Endothelial cell of umbilical vein (primary cell): Measurements from ENCODE around the gene NUMBL. TPM values are rescaled to one million over a fixed set of nuclear protein-coding genes. Genes with fewer than 3 reads are reported as not detected.
A peak's percentile ranks its signal among the peaks of the same experiment; 100 is the strongest.

Experiments
- BruUV-seq: library from RNA; stranded (reverse); fragments of 400-500 nt; replicated peaks from 2 replicates; lab custom pipeline; 2021; lab: Mats Ljungman, UMichigan
- CTCF ChIA-PET: fragments of 300-600, 350-600 bp; sonication (Branson Sonifier 250); formaldehyde crosslinking; loops from one replicate; lab custom pipeline; 2021; ENCODE audit warnings: antibody characterized with exemption, inconsistent platforms; lab: Charles Lee
- POLR2A ChIA-PET: fragments of 300-600, 350-600 bp; sonication (Branson Sonifier 250); formaldehyde crosslinking; loops from one replicate; lab custom pipeline; 2021; ENCODE audit warnings: antibody characterized with exemption, inconsistent platforms; lab: Charles Lee
- DNase-seq: peaks from one replicate; pipeline ENCODE4 v3.0.0-alpha.2; 2011; ENCODE audit warnings: low read depth, low spot score
- FAIRE-seq: peaks from 2 replicates; lab custom pipeline; 2011; peaks lifted over from hg19 to GRCh38; lab: Jason Lieb, UNC
- H2AFZ ChIP-seq: 2 replicates; pipeline ENCODE4 v1.6.0; 2012; ENCODE audit warnings: low read depth, low read length, control low read depth, inconsistent platforms
- H3K27ac ChIP-seq: 2 replicates; pipeline ENCODE4 v1.5.1; 2011; ENCODE audit warnings: low read depth, mild to moderate bottlenecking, control low read depth, low read length, moderate library complexity; ENCODE audit not compliant: insufficient read depth
- H3K27me3 ChIP-seq, 2 experiments: 2 replicates each; pipeline versions ENCODE4 v1.6.0 to v1.6.1; 2011; ENCODE audit warnings: low read length in 2 of 2, mixed read lengths in 1 of 2; ENCODE audit not compliant: control insufficient read depth in 2 of 2, insufficient read depth in 2 of 2
- H3K36me3 ChIP-seq, 2 experiments: 2 replicates in 1 of 2; 3 replicates in 1 of 2; pipeline ENCODE4 v1.5.1; 2011; ENCODE audit warnings: low read length in 2 of 2, mild to moderate bottlenecking in 1 of 2, moderate library complexity in 1 of 2; ENCODE audit not compliant: control insufficient read depth in 2 of 2, insufficient read depth in 2 of 2; ENCODE audit errors: extremely low read depth in 1 of 2
- H3K4me1 ChIP-seq: 3 replicates; pipeline ENCODE4 v1.5.1; 2011; ENCODE audit warnings: mild to moderate bottlenecking, low read length; ENCODE audit not compliant: control insufficient read depth, insufficient read depth; ENCODE audit errors: extremely low read depth
- H3K4me2 ChIP-seq: 2 replicates; pipeline ENCODE4 v1.6.1; 2011; ENCODE audit warnings: low read length, control low read depth, mixed read lengths; ENCODE audit not compliant: insufficient read depth
- H3K4me3 ChIP-seq, 3 experiments: fragments of 200-600 bp in 1 of 3; sonication (generic), shearing (Covaris generic) in 1 of 3; replicated peaks in 1 of 3; 2 replicates each; pipeline ENCODE4 v1.5.1; 2011 to 2016; ENCODE audit warnings: control low read depth in 3 of 3, low read length in 3 of 3, mild to moderate bottlenecking in 2 of 3, inconsistent platforms in 1 of 3, low read depth in 1 of 3, moderate library complexity in 1 of 3; ENCODE audit not compliant: insufficient read depth in 1 of 3
- H3K79me2 ChIP-seq: 2 replicates; pipeline ENCODE4 v1.6.0; 2012; ENCODE audit warnings: low read length, inconsistent platforms; ENCODE audit not compliant: control insufficient read depth, insufficient read depth
- H3K9ac ChIP-seq: replicated peaks from 2 replicates; pipeline ENCODE3; 2011; ENCODE audit warnings: low read length, control low read depth; ENCODE audit not compliant: insufficient read depth; ENCODE audit errors: extremely low read depth
- H3K9me1 ChIP-seq: replicated peaks from 3 replicates; pipeline ENCODE4 v1.6.0; 2011; ENCODE audit warnings: mild to moderate bottlenecking, low read length; ENCODE audit not compliant: control insufficient read depth, insufficient read depth; ENCODE audit errors: extremely low read depth
- H3K9me3 ChIP-seq: replicated peaks from 2 replicates; pipeline ENCODE4 v1.5.1; 2012; ENCODE audit warnings: low read length, inconsistent platforms; ENCODE audit not compliant: control insufficient read depth, insufficient read depth
- H4K20me1 ChIP-seq: replicated peaks from 2 replicates; pipeline ENCODE3; 2011; ENCODE audit warnings: mild to moderate bottlenecking, low read length; ENCODE audit not compliant: control insufficient read depth, insufficient read depth; ENCODE audit errors: extremely low read depth
- EZH2 ChIP-seq: IDR thresholded peaks from 2 replicates; pipeline ENCODE4 v1.6.1; 2012; ENCODE audit warnings: borderline replicate concordance, low read depth, mild to moderate bottlenecking, moderate library complexity, low read length, inconsistent platforms; ENCODE audit not compliant: severe bottlenecking
- FOS ChIP-seq: IDR thresholded peaks from 2 replicates; pipeline ENCODE4 v1.6.1; 2011; ENCODE audit warnings: mild to moderate bottlenecking, low read length, moderate library complexity, borderline replicate concordance; ENCODE audit not compliant: insufficient read depth
- MAX ChIP-seq: IDR thresholded peaks from 2 replicates; pipeline ENCODE4 v1.6.1; 2011; ENCODE audit not compliant: insufficient read depth, insufficient read length
- POLR2A ChIP-seq: IDR thresholded peaks from 2 replicates; pipeline ENCODE4 v1.6.1; 2012; ENCODE audit warnings: low read depth, mild to moderate bottlenecking, control low read depth, low read length
- dilution Hi-C: fragments of 300-500 bp; cut with MboI; formaldehyde crosslinking; loops from one replicate; pipeline ENCODE4 v1.15.0; 2019; ENCODE audit warnings: low sequenced_read_pairs; ENCODE audit not compliant: extremely low pct_ligation_motif_present
- intact Hi-C: fragments of 100-400 bp; cut with micrococcal nuclease; formaldehyde crosslinking; loops from one replicate; pipeline ENCODE4 v1.10.0; 2022
- polyA plus RNA-seq, 4 experiments: library from polyadenylated mRNA; depleted of rRNA in 3 of 4; stranded (reverse) in 3 of 4; unstranded in 1 of 4; fragments of >200 nt; gene quantifications; 2 replicates each; pipeline versions ENCODE4 v1.2.1 to v1.2.3, GENCODE V29; 2011 to 2012; ENCODE audit warnings: missing spikeins in 1 of 4
- total RNA-seq: library from RNA; stranded (reverse); gene quantifications from 2 replicates; pipeline ENCODE4 v1.2.3, GENCODE V29; 2021

The NUMBL gene
- total and polyA plus RNA-seq, 2 donors (not counting 3 experiments of a cell fraction or from before 2014, with no cell fraction given), result 21.5 to 46.7 TPM

- POLR2A ChIA-PET, result no interaction called here
- no peaks in the 10 kb centered on the region for H4K20me1 ChIP-seq
- H3K4me3 ChIP-seq, result peak overlapping the region; percentile 64 to 79 (median 73)
- BruUV-seq, result no TSS peak
- H3K36me3 ChIP-seq, result peaks cover 0 to 14% of the 10 kb centered on the region in 2 experiments
- DNase-seq, result peak; percentile 14
- peaks cover 27% of the 10 kb centered on the region for H3K79me2 ChIP-seq
- H3K27ac ChIP-seq, result peak overlapping the region; percentile 36
- no peaks in the 10 kb centered on the region for H3K9me3 ChIP-seq
- peaks cover 13% of the 10 kb centered on the region for H3K4me1 ChIP-seq
- intact Hi-C loops (loop anchor here (1.0 kb wide), 3 partner anchors 26 to 118 kb away; partner anchors contain the start of gene ACTMAP), dilution Hi-C loops (no loop called here)
- peak overlapping the region; percentile 60 for H3K4me2 ChIP-seq
- no peaks in the 10 kb centered on the region for H3K27me3 ChIP-seq
- H3K9ac ChIP-seq, result peak overlapping the region; percentile 92
- H2AFZ ChIP-seq, result no peak overlapping the region
- no peaks in the 10 kb centered on the region for H3K9me1 ChIP-seq
- CTCF ChIA-PET, result no interaction called here
- FAIRE-seq, result peak; percentile 75
- peak; percentile 37 for TF ChIP-seq POLR2A
- no peak for TF ChIP-seq MAX
These were observed 957 bp downstream of the NUMBL start for GRCh38 chr19:40689339-40690049.

- Histone ChIP-seq H3K27ac (no peak overlapping the region), H3K4me2 (peak overlapping the region; percentile 60), H3K27me3 (no peaks in the 10 kb centered on the region), H3K4me3 (peak overlapping the region in 2 of 3 experiments; percentile 64 to 73), H3K9ac (no peak overlapping the region), H3K9me3 (no peaks in the 10 kb centered on the region), H2AFZ (no peak overlapping the region), H4K20me1 (no peaks in the 10 kb centered on the region), H3K79me2 (peaks cover 27% of the 10 kb centered on the region), H3K4me1 (peaks cover 13% of the 10 kb centered on the region), H3K36me3 (peaks cover 0 to 14% of the 10 kb centered on the region in 2 experiments), H3K9me1 (no peaks in the 10 kb centered on the region)
- CTCF ChIA-PET, result no interaction called here
- TSS peak; percentile 29 for BruUV-seq
- dilution Hi-C loops, result no loop called here
- DNase-seq, result no peak
- POLR2A ChIA-PET, result no interaction called here
- TF ChIP-seq POLR2A (peak; percentile 10), EZH2 (no peak), FOS (no peak)
- no peak for FAIRE-seq
- intact Hi-C loops, result no loop called here
These were observed 1.5 kb downstream of the NUMBL start for GRCh38 chr19:40688987-40689338.
